Measurements from ENCODE around the gene GHRHR.
A peak's percentile ranks its signal among the peaks of the same experiment; 100 is the strongest.

The GHRHR gene

DNA sequence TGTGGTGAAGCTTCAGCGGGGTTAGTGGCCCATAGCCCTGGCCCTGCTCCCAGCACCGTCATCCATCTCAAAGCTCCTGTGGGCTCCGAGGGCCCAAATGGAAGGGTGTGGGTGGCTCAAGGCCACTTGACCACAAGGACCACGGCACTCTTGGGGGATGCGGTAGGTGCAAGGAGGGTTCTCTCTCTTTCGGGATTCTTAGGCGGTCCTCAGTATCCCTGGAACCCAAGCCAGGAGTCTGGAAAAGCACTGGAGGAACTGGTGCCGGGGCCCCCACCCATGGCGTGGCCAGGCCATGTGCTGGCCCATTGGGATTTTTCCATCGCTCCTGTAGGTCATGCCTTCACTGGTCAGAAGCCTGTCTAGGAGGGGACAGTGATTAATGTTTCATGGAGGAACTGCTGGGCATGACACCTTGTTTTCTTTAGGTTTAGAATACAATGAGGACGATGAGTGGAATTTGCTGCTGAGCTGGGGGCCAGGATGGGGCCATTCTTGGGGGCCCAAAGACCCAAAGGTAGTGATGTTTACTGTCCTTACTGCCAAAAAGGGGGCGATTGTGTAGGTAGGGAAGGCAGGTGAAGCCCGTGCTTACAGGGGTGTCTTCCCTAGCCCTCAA is 35.4 kb upstream of the GHRHR start:
- no peak for DNase-seq (ENCODE audit: low read depth, low spot score)

DNA sequence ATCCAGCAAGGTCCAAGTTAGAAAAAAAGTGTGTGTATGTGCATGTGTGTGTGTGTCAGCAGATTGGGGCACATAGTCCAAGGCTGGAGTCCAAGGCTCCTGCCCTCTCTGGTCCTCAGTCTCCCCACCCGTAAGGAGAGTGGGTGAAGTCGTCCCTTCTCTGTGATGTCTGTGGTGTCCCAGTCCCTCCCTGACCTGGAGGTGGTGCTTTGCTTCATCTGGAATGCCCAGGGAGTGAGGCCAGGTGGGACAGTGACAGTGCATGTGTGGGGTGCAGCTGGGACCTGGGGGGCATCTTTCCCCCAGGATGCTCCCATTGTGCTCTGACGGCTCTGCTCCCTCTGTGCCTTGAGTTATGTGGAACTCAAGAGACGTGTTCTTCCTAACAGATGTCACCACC is 34.1 kb upstream of the GHRHR start:
- no peak for DNase-seq (ENCODE audit: low read depth, low spot score)

DNA sequence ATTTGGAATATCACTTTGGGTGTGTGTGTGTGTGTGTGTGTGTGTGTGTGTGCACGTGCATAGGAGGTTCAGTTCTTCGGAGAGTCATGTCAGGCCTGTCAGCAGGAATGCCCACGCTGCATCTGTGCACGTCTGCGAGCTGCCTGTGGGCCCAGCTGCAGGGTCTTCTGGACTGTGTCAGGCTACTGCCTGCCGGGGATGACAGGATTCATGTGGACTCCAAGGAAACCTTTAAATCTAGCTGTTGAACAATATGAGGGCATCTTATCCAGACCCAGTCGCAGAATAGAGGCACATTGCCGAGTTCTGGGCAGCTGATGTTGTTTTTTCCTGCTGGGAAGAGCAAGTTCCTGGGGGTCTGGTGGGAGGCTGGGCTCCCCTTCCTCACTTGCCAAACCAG is 33.1 kb upstream of the GHRHR start:
- no peak for DNase-seq (ENCODE audit: low read depth, low spot score)

DNA sequence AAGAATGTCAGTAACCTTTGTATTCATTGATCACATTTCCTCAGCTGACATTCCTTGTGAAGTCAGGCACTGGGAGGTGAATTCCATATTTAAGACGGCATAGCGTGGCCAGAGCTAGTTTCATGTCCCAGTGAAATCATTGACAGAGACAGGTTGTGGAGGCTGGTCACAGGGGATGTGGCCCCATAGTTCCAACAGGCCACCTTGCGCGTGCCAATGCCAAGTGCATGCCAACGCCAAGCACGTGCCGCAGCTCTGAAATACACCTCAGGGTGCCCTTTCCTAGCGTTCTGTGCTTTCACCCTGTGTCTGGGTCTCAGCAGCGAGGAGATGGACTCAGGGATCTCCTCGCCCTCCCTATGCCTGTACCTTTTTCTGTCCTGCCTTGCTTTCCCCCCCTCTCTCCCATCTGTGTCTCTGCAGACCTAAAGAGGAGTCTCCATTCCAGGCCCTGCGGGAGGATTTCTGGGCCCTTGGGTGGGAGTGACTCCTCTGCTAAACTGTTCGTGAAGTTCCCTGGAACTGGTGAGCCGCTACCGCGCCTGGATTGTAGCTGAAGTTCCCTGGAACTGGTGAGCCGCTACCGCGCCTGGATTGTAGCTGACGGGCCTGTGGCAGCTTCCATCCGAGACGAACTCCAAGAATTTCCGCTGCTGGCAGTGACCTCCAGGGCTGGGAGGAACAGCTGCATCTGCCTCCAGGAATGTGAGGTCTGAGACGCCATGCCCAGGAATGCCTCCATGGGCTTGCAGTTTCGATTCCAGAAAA is 32.4 kb upstream of the GHRHR start:
- DNase-seq (ENCODE audit: low read depth, low spot score) = no peak

DNA sequence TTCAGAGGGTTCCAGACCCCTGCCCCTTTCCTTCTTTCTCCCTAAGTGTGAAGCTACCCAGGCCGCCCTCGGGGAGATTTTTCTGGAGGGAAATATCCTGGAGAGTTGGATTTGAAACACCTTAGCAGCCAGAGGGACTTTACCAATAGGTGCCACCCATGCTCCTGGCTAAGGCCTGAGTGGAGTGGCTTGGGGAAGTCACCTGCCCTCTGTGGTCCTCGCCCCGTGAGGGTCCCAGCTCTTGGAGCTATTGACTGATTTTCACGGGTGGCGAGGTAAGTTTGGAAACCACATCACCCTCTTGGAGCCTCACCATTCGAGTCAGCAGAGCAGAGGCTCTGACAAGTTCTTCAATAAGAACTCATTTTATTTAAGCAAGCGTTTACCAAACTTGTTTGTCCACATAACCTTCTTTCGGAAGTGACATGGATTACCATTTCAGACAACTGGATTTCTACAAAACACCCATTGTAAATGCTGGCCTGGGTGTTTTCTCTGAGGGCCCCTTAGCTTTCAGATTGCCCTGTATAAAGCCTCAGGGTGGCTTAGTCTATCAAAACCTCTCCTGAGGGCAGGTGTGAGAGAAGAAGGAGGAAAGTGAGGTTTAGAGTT is 31.7 kb upstream of the GHRHR start:
- DNase-seq (ENCODE audit: low read depth, low spot score) = no peak

DNA sequence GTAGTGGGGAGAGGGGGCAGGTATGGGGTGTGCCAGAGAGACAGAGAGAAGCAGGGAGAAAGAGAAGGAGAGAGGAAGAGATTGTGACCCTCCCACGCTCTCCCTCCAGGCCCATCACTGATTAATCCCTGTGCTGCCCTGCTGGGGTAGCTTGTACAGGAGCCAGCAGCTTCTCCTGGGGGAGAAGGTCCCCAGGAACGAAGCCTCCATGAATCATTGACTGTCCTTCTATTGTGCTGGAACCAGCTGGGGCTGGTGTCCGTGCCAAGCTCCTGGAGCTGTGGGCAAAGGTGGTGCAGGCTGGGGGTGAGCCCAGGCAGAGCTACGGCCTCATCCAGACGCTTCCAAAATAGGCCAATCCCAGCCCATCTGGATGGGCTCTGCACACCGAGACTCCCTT is 31.2 kb upstream of the GHRHR start:
- no peak for DNase-seq (ENCODE audit: low read depth, low spot score)

DNA sequence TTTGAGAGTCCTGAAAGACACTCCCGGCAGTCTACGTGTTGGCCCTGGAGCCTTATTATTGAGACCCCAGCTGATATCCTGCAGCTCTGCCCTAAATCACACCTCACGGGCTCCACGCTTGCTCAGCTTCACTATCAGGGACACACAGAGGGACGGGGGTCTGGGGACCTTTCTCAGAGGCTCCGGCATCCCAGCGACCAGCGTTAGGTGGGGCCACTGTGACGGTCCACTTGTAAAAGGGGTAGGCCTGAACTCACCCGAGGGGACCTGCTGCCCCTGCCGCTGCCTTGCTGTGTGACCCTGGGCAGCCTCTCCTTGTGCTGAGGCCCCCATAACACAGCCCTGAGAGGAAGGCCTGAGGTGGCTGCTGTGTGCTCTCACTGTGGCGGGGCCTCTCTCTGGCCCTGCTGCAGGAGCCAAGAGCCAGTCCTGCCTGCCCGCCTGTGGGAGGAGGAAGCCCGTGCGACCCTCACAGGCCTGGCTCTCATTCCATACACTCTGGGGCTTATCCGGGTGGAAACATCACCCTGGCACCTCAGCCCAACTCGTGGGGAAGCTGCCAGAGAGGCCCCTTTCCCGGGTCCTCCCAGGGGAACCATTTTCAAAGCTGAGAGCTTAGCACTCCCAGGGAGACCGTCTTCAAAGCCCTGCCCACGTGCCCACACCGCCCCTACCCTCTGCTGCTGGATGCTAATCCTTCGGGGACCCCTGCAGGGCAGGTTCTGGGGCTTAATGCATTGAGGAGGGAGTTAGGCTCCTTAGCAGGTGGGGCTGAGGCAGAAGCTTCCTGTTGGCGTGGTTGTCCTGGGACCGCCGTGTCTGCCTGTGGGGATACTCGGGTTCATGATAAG is 30.4 kb upstream of the GHRHR start:
- DNase-seq (ENCODE audit: low read depth, low spot score) = no peak

DNA sequence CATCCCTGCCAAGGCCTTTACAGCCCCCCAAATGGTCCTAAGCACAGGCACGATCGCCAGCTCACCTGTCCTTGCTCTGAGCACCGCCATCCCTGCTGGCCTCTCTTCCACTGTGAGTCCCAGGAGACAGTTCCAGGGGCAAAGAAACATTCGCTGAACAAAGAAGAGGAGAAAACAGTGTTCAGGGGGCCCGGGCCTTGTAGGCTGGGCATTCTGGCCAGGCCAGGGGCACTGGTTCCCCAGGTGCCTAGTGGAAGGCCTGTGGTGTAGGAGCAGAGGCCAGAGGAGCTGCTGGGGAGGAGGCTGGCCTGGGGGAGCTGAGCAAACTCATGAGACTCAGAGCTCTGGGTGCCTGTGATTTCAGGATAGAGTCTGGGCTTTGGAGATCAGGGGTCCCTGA is 29.5 kb upstream of the GHRHR start:
- no peak for DNase-seq (ENCODE audit: low read depth, low spot score)

DNA sequence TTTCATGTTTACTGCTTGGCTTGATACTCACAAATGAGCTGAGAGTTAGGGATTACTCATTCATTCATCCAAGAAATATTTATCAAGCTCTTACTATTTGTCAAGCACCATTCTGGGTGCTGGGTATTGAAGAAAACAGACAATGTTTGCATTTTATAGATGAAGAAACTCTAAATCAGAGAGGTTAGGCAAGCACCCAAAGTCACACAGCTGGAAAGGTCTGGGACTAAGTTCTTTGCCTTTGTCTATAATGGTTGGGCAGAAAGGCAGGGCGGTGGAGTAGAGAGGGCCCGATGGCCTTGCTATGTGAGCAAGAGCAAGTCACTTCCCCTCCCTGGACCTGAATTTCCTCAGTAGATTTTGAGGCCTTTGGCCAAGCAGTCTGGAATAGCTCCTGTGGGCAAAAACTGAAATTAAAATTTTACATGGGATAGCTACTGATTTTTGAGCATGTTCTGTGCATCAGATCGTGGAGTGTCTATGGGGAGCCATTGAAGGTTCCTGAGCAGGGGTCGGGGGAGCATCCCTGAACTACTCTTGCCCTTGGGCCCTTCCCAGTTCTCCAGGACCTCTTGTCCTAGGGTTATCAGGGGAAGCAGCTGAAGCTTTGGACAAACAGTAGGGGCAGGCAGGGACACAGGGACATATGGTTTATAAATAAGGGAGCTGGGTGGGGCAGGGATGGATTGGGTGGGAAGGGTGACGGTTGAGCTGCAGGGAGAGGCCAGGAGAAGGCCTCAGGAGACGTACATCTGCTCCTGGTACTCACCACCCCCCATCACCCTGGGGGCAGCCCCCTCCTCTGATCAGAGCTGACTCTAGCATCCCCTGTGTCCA is 28.8 kb upstream of the GHRHR start:
- DNase-seq (ENCODE audit: low read depth, low spot score) = no peak

DNA sequence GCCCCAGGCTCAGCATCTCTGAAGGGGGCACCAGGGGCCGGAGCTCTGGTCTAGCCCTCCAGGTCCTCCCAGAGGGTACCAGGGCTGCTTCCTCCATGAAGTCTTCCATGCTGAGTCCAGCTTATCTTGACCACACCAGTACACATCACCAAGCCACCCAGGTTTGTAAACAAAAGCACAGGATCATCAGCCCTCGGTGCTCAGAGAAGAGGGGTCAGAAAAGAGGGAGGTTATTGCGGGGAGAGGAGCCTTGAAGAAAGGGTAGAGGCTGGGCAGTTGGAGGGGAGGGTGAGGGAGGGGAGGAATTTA is 28.2 kb upstream of the GHRHR start:
- no peak for DNase-seq (ENCODE audit: low read depth, low spot score)

DNA sequence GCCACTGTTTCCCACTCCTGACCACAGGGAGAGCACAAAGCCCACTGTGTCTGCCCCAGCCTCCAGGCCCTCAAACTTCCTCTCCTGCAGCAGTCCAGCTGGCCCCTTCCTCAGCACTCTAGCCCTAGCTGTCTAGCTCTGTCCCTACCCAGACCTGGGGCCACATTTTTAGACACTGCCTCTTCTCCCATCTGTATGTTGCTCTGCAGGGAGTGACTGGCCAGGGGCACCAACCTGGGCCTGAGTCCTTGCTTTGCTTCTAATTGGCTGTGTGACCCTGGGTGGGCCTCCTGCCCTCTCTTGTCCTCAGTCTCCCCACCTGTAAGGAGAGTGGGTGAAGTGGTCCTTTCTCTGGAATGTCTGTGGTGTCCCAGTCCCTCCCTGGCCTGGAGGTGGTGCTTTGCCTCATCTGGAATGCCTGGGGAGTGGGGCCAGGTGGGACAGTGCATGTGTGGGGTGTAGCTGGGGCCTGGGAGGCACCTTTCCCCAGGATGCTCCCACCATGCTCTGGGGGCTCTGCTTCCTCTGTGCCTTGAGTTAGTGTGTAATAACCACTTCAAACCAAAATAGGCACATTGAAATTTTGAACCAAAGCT is 27.0 kb upstream of the GHRHR start:
- DNase-seq (ENCODE audit: low read depth, low spot score) = no peak

DNA sequence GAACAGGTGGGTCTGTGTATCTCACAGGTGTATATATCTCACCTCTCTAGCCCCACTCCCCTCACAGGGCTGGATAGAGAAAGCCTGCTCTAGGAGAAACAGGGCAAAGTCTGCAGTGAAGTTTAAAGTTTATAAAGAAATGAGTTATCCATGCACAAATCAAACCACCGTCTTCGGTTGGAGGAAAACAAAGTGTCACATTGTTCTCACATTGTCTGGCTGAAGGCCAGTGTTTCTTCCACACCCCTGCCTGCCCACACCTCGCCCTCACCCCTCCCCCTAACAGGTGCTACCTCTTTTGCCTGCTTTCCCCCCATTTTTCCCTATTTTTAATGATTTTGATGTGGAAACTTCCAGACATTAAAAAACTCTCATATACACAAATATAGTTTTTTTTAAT is 26.3 kb upstream of the GHRHR start:
- no peak for DNase-seq (ENCODE audit: low read depth, low spot score)

DNA sequence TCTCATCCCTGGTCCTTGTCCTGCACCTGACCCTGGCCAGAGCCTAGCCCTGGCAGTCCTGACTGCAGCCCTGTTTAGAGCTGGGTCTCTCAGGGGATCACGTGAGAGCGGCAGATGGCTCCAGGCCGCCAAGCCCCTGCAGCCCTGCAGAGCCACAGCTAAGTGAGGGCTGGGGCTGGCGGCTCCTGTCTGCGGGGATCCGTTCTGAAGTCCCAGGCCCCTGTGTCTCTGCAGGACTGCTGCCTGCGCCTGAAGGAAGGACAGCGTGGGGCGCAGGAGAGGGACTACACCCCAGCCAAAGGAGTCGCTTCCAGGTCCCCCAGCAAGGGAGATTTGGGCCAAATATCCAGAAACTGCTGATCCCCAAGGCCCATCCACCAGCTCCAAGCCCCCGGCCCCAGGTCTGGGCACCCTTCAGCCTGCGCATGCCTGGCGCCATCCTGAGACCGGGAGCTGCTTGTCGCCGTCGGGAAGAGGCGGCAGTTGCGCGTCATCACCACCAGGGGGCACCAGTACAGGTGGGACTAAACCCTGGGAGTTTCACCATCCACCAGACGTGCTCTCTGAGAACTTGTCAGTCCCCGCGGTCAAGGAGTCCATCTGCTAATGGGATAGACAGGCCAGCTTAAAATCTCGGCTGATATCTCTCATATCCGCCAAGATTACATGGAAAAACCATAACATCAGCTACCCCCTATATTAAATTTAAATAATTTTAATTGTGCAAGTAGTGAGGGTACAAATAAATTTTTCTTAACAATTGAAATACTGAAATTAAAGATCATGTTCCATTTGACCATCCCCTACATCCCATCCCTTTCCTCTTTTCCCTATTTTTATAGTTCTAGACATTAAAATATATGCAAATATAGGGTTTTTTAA is 25.1 kb upstream of the GHRHR start:
- DNase-seq (ENCODE audit: low read depth, low spot score) = peak; percentile 88

DNA sequence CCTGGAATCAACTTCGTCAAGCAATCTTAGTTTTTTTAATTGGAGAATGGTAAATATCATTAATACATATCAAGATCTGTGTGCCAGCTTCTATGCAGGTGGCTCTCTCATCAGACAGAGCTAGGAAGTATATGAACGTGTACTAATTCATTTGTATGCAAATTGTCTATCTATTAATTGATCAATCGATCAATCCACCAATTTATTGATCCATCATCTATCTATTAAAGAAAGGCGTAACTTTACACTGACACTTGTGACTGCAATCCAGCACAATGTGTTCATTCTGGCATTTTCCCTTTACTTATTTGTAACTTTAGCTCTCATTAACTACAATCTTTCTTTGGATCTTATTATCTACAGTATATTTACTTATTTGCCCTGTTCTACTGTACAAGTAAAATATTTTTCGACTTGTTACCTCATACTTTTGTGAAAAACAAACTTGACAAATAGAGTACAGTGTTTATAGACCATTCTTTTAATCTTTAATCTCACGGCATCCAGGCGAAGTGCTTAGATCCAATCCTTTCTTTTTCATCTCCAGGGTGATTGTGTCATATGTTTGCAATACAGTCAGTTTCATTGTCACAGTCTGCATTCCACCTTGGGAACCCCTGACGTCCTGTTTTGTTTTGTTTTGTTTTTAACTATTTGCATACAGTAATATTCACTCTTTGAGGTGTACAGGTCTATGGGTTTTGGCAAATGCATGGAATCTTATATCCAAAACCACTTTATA is 22.0 kb upstream of the GHRHR start:
- DNase-seq (ENCODE audit: low read depth, low spot score) = no peak

DNA sequence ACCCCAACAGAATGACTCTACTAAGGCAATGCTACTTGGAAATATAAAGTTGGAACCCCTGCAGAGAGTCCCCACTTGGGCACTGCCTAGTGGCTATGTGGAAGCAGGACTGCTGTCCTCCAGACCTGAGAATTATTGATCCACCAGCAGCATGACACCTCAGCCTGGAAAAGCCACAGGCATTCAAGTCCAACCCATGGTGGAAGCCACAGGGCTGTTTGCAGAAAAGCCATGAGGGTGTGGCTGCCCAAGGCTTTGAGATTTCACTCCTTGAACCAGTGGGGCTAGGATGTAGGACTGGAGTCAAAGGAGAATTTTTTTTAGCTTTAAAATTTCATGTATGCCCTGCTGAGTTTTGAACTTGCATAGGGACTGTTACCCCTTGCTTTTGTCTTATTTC is 13.6 kb upstream of the GHRHR start:
- DNase-seq (ENCODE audit: low read depth, low spot score) = no peak

DNA sequence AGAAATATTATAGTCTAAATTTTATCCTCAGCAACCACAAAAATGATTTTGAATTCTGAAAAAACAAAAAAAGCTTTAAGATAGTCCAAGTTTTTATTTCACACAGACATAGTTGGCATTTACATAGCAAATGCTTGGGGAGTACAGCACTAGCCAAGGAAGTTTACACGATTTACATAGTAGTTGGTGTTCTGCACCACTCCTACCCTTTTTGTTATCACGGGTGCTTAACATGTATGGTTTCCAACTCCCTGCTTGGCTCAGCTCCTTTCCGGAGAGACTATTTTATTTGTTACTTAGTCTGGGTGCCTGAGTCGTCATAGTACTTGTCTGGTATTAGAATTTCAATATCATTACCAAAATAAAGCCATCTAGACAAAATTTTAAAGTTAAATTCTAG is 8.8 kb upstream of the GHRHR start:
- no peak for DNase-seq (ENCODE audit: low read depth, low spot score)

DNA sequence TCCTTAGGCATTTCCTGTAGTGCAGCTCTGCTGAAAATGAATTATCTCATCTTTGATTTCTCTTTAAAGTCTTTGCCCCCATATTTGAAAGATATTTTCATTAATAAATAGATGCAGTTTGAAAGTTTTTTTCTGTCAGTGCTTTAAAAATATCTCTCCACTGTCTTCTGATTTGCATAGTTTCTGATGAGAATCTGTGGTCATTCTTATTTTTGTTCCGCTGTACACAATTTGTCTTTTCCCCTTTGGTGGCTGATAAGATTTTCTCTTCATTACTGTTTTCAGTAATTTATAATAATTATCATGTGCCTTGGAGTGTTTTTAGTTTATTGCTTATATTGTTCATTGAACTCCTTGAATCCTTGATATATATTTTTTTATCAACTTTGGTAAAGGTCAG is 7.0 kb upstream of the GHRHR start:
- DNase-seq (ENCODE audit: low read depth, low spot score) = no peak

DNA sequence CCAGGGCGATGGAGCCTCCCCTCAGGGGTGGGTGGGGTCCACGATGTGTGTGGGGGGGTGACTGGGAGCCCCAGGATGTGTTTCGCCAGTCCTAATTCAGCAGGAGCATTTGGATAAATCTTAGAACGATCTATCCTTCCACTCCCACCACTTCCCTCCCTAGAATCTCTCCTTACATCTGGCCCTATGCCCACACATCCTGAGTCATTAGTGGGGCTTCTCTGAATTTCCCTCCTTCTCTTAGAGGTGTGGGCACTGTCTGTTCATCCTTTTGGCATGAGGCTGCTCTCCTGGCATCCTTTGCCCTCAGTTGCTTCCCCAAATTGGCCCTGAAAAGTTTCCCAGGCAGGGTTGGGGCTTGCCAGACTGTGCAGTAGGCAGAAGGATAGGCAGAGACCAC is 1.6 kb downstream of the GHRHR start:
- no peak for DNase-seq (ENCODE audit: low read depth, low spot score)

DNA sequence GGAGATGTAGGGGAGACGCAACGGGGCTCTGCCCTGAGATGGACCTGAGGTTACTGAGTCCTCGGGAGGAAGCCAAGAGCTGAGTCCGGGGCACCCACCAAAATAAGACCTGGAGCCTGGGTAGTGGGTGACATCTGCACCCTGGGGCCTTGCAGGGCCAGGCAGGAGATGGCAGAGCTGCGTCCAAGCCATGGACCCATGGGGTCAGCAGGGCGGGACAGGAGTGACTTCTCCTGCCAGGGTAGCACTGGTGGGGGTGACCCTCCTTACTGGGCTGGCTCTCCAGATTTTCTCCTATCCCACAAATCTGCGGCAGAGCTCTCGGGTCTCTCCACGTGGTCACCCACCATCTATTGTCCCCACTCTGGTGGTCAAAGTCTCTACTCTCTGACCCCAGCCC is 2.1 kb downstream of the GHRHR start:
- DNase-seq (ENCODE audit: low read depth, low spot score) = no peak

DNA sequence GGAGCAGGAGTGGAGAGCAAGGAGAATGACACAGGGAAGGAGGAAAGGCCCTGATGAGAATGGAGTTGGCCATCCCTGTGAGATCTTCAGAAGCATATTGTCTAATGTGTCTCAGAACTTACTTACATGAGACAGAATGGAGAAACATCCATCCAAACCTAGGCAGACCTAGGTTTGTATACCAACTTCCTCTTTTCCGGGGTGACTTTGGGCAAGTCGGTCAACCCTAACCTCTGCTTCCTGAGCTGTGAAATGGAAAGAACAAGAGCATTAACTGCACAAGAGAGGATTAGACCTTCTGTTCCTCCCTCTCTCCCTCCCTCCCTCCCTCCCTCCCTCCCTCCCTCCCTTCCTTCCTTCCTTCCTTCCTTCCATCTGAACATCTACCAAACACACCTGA is 4.5 kb downstream of the GHRHR start:
- DNase-seq (ENCODE audit: low read depth, low spot score) = no peak
